HG03571 (cell line): ENCODE measurements around the gene FAM221B.
A peak's percentile ranks its signal among the peaks of the same experiment; 100 is the strongest.

Experiments used
- ATAC-seq: cut with Tn5 transposase; IDR thresholded peaks from one replicate; pipeline ENCODE4 v1.9.1; 2021; ENCODE audit not compliant: unreplicated experiment

FAM221B gene

GRCh38 chr9:35822926-35823325, 5.6 kb downstream of the FAM221B start:
- no peak for ATAC-seq

- no peak for ATAC-seq
These were observed 8.5 kb downstream of the FAM221B start for GRCh38 chr9:35820076-35820475.

- no peak for ATAC-seq
These were observed 10.2 kb downstream of the FAM221B start for GRCh38 chr9:35818341-35818740.

GRCh38 chr9:35816708-35817107, 11.8 kb downstream of the FAM221B start:
- ATAC-seq, result no peak

- ATAC-seq, result peak; percentile 70
These were observed 13.5 kb downstream of the FAM221B start, which contains the start of gene HINT2 for GRCh38 chr9:35814841-35815543. Gene HINT2 (minus strand): TSS chr9:35815042. CDS start chr9:35814979, 63 bp downstream.

GRCh38 chr9:35814106-35814840, 14.3 kb downstream of the FAM221B start:
- peak; percentile 12 for ATAC-seq

- ATAC-seq, result no peak
These were observed 15.0 kb downstream of the FAM221B start for GRCh38 chr9:35813434-35814105.

GRCh38 chr9:35812025-35812602, 16.4 kb downstream of the FAM221B start, which contains the start of gene SPAG8:
Gene SPAG8 (minus strand): TSS chr9:35812262. CDS start chr9:35812147, 115 bp downstream.
- peak; percentile 52 for ATAC-seq

GRCh38 chr9:35811381-35812024, 17.0 kb downstream of the FAM221B start:
- no peak for ATAC-seq

- no peak for ATAC-seq
These were observed 18.4 kb downstream of the FAM221B start for GRCh38 chr9:35810122-35810521.

- ATAC-seq, result no peak
These were observed 20.1 kb downstream of the FAM221B start for GRCh38 chr9:35808433-35808832.

- no peak for ATAC-seq
These were observed 22.4 kb downstream of the FAM221B start for GRCh38 chr9:35806101-35806500.

GRCh38 chr9:35801328-35802128, 27.0 kb downstream of the FAM221B start:
- no peak for ATAC-seq

- ATAC-seq, result no peak
These were observed 28.0 kb downstream of the FAM221B start for GRCh38 chr9:35800530-35800929.

- no peak for ATAC-seq
These were observed 29.7 kb downstream of the FAM221B start for GRCh38 chr9:35798658-35799374.

GRCh38 chr9:35797311-35798109, 31.0 kb downstream of the FAM221B start:
- ATAC-seq, result no peak

GRCh38 chr9:35795695-35796094, 32.8 kb downstream of the FAM221B start:
- no peak for ATAC-seq

GRCh38 chr9:35793461-35793860, 35.1 kb downstream of the FAM221B start:
- ATAC-seq, result no peak

GRCh38 chr9:35792826-35793225, 35.7 kb downstream of the FAM221B start:
- no peak for ATAC-seq
